Esophagus squamous epithelium (tissue), 4 donors: ENCODE data around the gene GRIK2.

Experiments
- POLR2A ChIP-seq, 4 donors: fragments of 450-650 bp; IDR thresholded peaks; one replicate each; pipeline ENCODE4 v1.6.1; 2017; ENCODE audit warnings: antibody characterized with exemption in 4 of 4, mild to moderate bottlenecking in 4 of 4, moderate library complexity in 3 of 4
- TF ChIP-seq, protein P1 (sequence below), 6 experiments: fragments of 450-650 bp in 4 of 6; fragments of 200-600 bp in 2 of 6; sonication (generic) in 2 of 6; IDR thresholded peaks; one replicate each; pipeline ENCODE4 v1.5.1; 2016 to 2019; ENCODE audit warnings: antibody characterized with exemption in 6 of 6, mild to moderate bottlenecking in 4 of 6, moderate library complexity in 4 of 6

DNA sequence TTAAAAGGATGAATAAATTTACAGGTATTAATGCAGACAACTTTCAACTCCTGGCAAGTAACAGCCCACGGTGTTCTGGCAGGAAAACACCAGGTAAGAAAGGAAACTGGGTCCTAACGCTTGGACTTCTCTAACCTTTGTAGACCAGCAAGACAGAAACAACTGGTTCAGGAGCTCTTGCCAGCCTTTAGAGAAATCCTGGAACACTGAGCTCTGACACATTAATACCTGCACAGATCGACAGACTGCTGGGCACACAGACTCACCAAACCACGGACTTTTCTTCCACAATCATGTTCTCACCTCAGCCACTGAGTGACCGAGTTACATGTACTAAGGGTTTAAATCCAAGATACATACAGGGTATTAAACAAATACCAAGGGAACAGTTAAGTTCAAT, 36.3 kb downstream of the GRIK2 start:
- TF ChIP-seq, protein P1, sequence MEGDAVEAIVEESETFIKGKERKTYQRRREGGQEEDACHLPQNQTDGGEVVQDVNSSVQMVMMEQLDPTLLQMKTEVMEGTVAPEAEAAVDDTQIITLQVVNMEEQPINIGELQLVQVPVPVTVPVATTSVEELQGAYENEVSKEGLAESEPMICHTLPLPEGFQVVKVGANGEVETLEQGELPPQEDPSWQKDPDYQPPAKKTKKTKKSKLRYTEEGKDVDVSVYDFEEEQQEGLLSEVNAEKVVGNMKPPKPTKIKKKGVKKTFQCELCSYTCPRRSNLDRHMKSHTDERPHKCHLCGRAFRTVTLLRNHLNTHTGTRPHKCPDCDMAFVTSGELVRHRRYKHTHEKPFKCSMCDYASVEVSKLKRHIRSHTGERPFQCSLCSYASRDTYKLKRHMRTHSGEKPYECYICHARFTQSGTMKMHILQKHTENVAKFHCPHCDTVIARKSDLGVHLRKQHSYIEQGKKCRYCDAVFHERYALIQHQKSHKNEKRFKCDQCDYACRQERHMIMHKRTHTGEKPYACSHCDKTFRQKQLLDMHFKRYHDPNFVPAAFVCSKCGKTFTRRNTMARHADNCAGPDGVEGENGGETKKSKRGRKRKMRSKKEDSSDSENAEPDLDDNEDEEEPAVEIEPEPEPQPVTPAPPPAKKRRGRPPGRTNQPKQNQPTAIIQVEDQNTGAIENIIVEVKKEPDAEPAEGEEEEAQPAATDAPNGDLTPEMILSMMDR (IDR thresholded peaks at IDR 0.05): no peak
- no peak for TF ChIP-seq POLR2A (IDR thresholded peaks at IDR 0.05)
